Measurements from ENCODE around the gene METTL14.
"Not testable (repeated sequence)": the region's sequence is repeated elsewhere in the genome, so short reads cannot be mapped to it uniquely, and the experiment has no call there.

The METTL14 gene

GRCh38 chr4:118670968-118671367 lies 14.2 kb upstream of the METTL14 start:
- not testable (repeated sequence) for H3K9me3 ChIP-seq (ENCODE audit: insufficient read depth, low read depth, low read length); H2BK12ac ChIP-seq (ENCODE audit: low read length); H3K9ac ChIP-seq (ENCODE audit: low read length); H3K79me1 ChIP-seq (ENCODE audit: low read length); H3K27me3 ChIP-seq (ENCODE audit: insufficient read depth, low read length); H4K12ac ChIP-seq (ENCODE audit: low read depth, low read length); H3K27ac ChIP-seq (ENCODE audit: low read depth, low read length); H2BK120ac ChIP-seq (ENCODE audit: insufficient read depth, low read length, poor library complexity); H3K4ac ChIP-seq (ENCODE audit: low read depth, low read length); H3K4me2 ChIP-seq (ENCODE audit: low read length); H4K91ac ChIP-seq (ENCODE audit: low read depth, low read length); H3K18ac ChIP-seq (ENCODE audit: low read length); H3K4me1 ChIP-seq (ENCODE audit: control insufficient read depth in 1 of 2, insufficient read depth in 2 of 2, low read length in 2 of 2); H3K36me3 ChIP-seq (ENCODE audit: control insufficient read depth in 1 of 2, insufficient read depth in 2 of 2, low read length in 2 of 2); H3K79me2 ChIP-seq (ENCODE audit: control insufficient read depth, insufficient read depth, low read length, poor library complexity); H2BK5ac ChIP-seq (ENCODE audit: low read depth, low read length, poor library complexity); DNase-seq; H4K8ac ChIP-seq (ENCODE audit: low read depth, low read length); H3K23ac ChIP-seq (ENCODE audit: low read length); H3K4me3 ChIP-seq (ENCODE audit: low read depth, low read length); H2AFZ ChIP-seq (ENCODE audit: insufficient read depth, low read length, poor library complexity); H2AK5ac ChIP-seq (ENCODE audit: low read length); H3K14ac ChIP-seq (ENCODE audit: low read length)
- WGBS (ENCODE audit: extremely low coverage, insufficient coverage, insufficient read length) = no CpG with 5 or more reads among the region's 2 CpGs

- Histone ChIP-seq H3K23ac (ENCODE audit: low read length) (no peak overlapping the region), H4K12ac (ENCODE audit: low read depth, low read length) (no peak overlapping the region), H3K9me3 (ENCODE audit: insufficient read depth, low read depth, low read length) (no peaks in the 10 kb centered on the region), H2AK5ac (ENCODE audit: low read length) (no peak overlapping the region), H2BK120ac (ENCODE audit: insufficient read depth, low read length, poor library complexity) (no peak overlapping the region), H3K4me1 (ENCODE audit: control insufficient read depth in 1 of 2, insufficient read depth in 2 of 2, low read length in 2 of 2) (no peaks in the 10 kb centered on the region), H3K27me3 (ENCODE audit: insufficient read depth, low read length) (no peaks in the 10 kb centered on the region), H4K91ac (ENCODE audit: low read depth, low read length) (no peak overlapping the region), H2AFZ (ENCODE audit: insufficient read depth, low read length, poor library complexity) (no peak overlapping the region), H3K18ac (ENCODE audit: low read length) (no peak overlapping the region), H3K36me3 (ENCODE audit: control insufficient read depth in 1 of 2, insufficient read depth in 2 of 2, low read length in 2 of 2) (no peaks in the 10 kb centered on the region), H3K79me2 (ENCODE audit: control insufficient read depth, insufficient read depth, low read length, poor library complexity) (no peaks in the 10 kb centered on the region), H3K27ac (ENCODE audit: low read depth, low read length) (no peak overlapping the region), H2BK5ac (ENCODE audit: low read depth, low read length, poor library complexity) (no peak overlapping the region), H3K4me2 (ENCODE audit: low read length) (no peak overlapping the region), H3K14ac (ENCODE audit: low read length) (no peak overlapping the region), H3K9ac (ENCODE audit: low read length) (no peak overlapping the region), H4K8ac (ENCODE audit: low read depth, low read length) (no peak overlapping the region), H3K79me1 (ENCODE audit: low read length) (no peaks in the 10 kb centered on the region), H3K4me3 (ENCODE audit: low read depth, low read length) (no peak overlapping the region), H3K4ac (ENCODE audit: low read depth, low read length) (no peak overlapping the region), H2BK12ac (ENCODE audit: low read length) (no peak overlapping the region)
- no CpG with 5 or more reads among the region's 2 CpGs for WGBS (ENCODE audit: extremely low coverage, insufficient coverage, insufficient read length)
- no peak for DNase-seq
Observed at GRCh38 chr4:118676128-118676527, 9.1 kb upstream of the METTL14 start.

GRCh38 chr4:118680808-118681207 lies 4.4 kb upstream of the METTL14 start:
- Histone ChIP-seq H2AK5ac (ENCODE audit: low read length) (no peak overlapping the region), H3K9me3 (ENCODE audit: insufficient read depth, low read depth, low read length) (no peaks in the 10 kb centered on the region), H3K79me1 (ENCODE audit: low read length) (peaks cover 4% of the 10 kb centered on the region), H2BK120ac (ENCODE audit: insufficient read depth, low read length, poor library complexity) (no peak overlapping the region), H3K36me3 (ENCODE audit: control insufficient read depth in 1 of 2, insufficient read depth in 2 of 2, low read length in 2 of 2) (no peaks in the 10 kb centered on the region), H4K8ac (ENCODE audit: low read depth, low read length) (no peak overlapping the region), H2BK12ac (ENCODE audit: low read length) (no peak overlapping the region), H3K4me2 (ENCODE audit: low read length) (no peak overlapping the region), H3K79me2 (ENCODE audit: control insufficient read depth, insufficient read depth, low read length, poor library complexity) (peaks cover 2% of the 10 kb centered on the region), H3K4me3 (ENCODE audit: low read depth, low read length) (no peak overlapping the region), H3K4me1 (ENCODE audit: control insufficient read depth in 1 of 2, insufficient read depth in 2 of 2, low read length in 2 of 2) (no peaks in the 10 kb centered on the region), H3K9ac (ENCODE audit: low read length) (no peak overlapping the region), H3K18ac (ENCODE audit: low read length) (no peak overlapping the region), H4K12ac (ENCODE audit: low read depth, low read length) (no peak overlapping the region), H3K4ac (ENCODE audit: low read depth, low read length) (no peak overlapping the region), H2AFZ (ENCODE audit: insufficient read depth, low read length, poor library complexity) (no peak overlapping the region), H3K23ac (ENCODE audit: low read length) (no peak overlapping the region), H4K91ac (ENCODE audit: low read depth, low read length) (no peak overlapping the region), H3K14ac (ENCODE audit: low read length) (no peak overlapping the region), H2BK5ac (ENCODE audit: low read depth, low read length, poor library complexity) (no peak overlapping the region), H3K27me3 (ENCODE audit: insufficient read depth, low read length) (no peaks in the 10 kb centered on the region), H3K27ac (ENCODE audit: low read depth, low read length) (no peak overlapping the region)
- WGBS (ENCODE audit: extremely low coverage, insufficient coverage, insufficient read length) = no CpG with 5 or more reads among the region's 1 CpG
- DNase-seq = no peak

GRCh38 chr4:118682928-118683327 lies 2.3 kb upstream of the METTL14 start:
- no peaks in the 10 kb centered on the region for H3K4me1 ChIP-seq (ENCODE audit: control insufficient read depth in 1 of 2, insufficient read depth in 2 of 2, low read length in 2 of 2)
- no peak overlapping the region for H3K4me3 ChIP-seq (ENCODE audit: low read depth, low read length)
- peaks cover 2% of the 10 kb centered on the region for H3K79me2 ChIP-seq (ENCODE audit: control insufficient read depth, insufficient read depth, low read length, poor library complexity)
- H4K8ac ChIP-seq (ENCODE audit: low read depth, low read length) = peak overlapping the region; percentile 60
- peaks cover under 1% of the 10 kb centered on the region in 2 experiments for H3K36me3 ChIP-seq (ENCODE audit: control insufficient read depth in 1 of 2, insufficient read depth in 2 of 2, low read length in 2 of 2)
- no peak overlapping the region for H4K12ac ChIP-seq (ENCODE audit: low read depth, low read length)
- H2AFZ ChIP-seq (ENCODE audit: insufficient read depth, low read length, poor library complexity) = no peak overlapping the region
- H4K91ac ChIP-seq (ENCODE audit: low read depth, low read length) = no peak overlapping the region
- H3K4me2 ChIP-seq (ENCODE audit: low read length) = no peak overlapping the region
- H3K27ac ChIP-seq (ENCODE audit: low read depth, low read length) = no peak overlapping the region
- WGBS (ENCODE audit: extremely low coverage, insufficient coverage, insufficient read length) = no CpG with 5 or more reads among the region's 1 CpG
- H3K9me3 ChIP-seq (ENCODE audit: insufficient read depth, low read depth, low read length) = no peaks in the 10 kb centered on the region
- H2BK120ac ChIP-seq (ENCODE audit: insufficient read depth, low read length, poor library complexity) = no peak overlapping the region
- peak in 1 of 2 donors; percentile 43 for DNase-seq
- H2BK12ac ChIP-seq (ENCODE audit: low read length) = no peak overlapping the region
- no peak overlapping the region for H2AK5ac ChIP-seq (ENCODE audit: low read length)
- no peaks in the 10 kb centered on the region for H3K27me3 ChIP-seq (ENCODE audit: insufficient read depth, low read length)
- no peak overlapping the region for H3K18ac ChIP-seq (ENCODE audit: low read length)
- H3K14ac ChIP-seq (ENCODE audit: low read length) = no peak overlapping the region
- no peak overlapping the region for H2BK5ac ChIP-seq (ENCODE audit: low read depth, low read length, poor library complexity)
- no peak overlapping the region for H3K23ac ChIP-seq (ENCODE audit: low read length)
- H3K79me1 ChIP-seq (ENCODE audit: low read length) = peaks cover 4% of the 10 kb centered on the region
- H3K9ac ChIP-seq (ENCODE audit: low read length) = no peak overlapping the region
- no peak overlapping the region for H3K4ac ChIP-seq (ENCODE audit: low read depth, low read length)

Measured in trophoblast cell (in vitro differentiated cells and primary cell).